HG03460 (cell line): ENCODE results near the gene ROS1.
"Not testable (repeated sequence)": the region's sequence is repeated elsewhere in the genome, so short reads cannot be mapped to it uniquely, and the experiment has no call there.

Experiments
- ATAC-seq: cut with Tn5 transposase; IDR thresholded peaks from one replicate; pipeline ENCODE4 v1.9.1; 2021; ENCODE audit not compliant: unreplicated experiment

Gene ROS1

GRCh38 chr6:117384659-117385058 is 41.1 kb downstream of the ROS1 start:
- ATAC-seq: no peak

DNA sequence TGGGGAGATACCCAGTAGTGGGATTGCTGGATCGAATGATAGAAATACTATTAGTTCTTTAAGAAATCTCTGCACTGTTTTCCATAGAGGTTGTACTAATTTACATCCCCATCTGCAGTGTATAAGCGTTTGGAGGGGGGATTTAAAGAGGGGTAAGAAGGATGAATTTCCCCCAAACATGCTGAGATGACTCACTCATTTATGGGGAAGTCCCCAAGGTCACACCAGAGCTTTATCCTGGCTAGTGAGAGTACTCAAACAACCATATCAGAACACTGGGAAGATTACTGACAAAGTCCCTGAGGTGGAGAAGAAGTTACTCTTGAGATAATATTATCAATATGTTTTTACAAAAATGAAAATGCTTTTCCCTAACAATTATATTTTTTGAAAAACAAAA is 44.0 kb downstream of the ROS1 start:
- ATAC-seq: no peak

DNA sequence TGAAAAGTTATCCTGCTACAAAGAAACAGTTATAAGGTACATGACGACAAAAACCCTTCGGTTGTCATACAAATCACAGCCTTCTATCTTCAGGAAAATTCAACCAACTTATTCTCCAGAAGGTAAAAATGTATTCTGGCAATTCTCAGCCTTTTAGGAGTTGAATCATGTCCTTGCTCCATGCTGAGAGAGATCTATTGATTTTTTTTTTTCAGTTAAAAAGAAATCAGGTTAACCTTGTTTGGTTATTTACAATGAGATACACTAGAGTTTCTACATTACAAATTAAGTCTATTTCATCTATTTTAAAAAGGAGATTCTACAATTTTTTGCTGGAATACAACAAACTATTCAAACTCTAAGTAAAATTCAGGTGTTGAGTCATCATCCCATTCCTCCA is 45.4 kb downstream of the ROS1 start:
- ATAC-seq: no peak

DNA sequence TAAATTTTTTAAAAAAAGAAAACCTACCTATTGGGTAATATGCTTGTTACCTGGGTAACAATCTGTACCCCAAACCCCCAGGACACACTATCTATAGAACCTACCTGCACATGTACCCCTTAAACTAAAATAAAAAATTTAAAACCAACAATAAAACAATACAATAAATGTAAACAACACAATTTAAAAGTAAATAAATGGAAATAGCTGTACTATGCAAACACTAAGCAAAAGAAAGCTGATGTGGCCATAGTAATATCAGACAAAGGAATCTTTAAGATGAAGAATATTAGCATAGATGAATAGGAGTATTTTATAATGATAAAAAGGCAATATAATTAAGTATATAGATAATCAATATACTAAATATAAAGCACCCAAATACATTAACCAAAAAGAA is 50.3 kb downstream of the ROS1 start:
- ATAC-seq: no peak

GRCh38 chr6:117373211-117373813 is 52.4 kb downstream of the ROS1 start:
- no peak for ATAC-seq

DNA sequence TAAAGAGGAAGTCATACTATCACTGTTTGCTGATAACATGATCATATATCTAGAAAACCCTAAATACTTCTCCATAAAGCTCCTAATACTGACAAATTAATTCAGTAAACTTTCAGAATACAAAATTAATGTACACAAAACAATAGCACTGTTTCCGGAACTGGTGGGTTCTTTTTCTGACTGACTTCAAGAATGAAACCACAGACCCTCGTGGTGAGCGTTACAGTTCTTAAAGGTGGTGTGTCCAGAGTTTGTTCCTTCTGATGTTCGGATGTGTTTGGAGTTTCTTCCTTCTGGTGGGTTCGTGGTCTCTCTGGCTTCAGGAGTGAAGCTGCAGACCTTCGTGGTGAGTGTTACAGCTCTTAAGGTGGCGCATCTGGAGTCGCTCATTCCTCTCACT is 53.5 kb downstream of the ROS1 start:
- ATAC-seq: not testable (repeated sequence)

DNA sequence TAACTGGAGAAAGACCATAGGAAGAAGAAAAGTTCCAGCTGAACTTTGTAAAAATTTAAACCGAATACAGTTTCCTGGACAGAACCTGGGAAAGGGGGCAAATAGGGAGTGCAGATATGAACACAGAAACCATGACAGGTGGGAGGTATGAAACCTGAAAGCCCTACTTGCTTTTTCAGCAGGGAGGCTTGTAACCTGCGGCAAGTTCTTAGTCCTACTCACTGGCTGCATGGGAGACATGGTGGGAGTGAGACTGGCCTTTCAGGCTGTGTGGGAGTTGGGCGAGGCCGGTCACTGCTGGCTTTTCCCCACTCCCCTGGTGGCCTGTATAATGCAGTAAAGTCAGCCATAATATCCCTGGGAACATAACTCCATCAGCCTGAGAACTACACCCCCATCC is 54.2 kb downstream of the ROS1 start:
- no peak for ATAC-seq

DNA sequence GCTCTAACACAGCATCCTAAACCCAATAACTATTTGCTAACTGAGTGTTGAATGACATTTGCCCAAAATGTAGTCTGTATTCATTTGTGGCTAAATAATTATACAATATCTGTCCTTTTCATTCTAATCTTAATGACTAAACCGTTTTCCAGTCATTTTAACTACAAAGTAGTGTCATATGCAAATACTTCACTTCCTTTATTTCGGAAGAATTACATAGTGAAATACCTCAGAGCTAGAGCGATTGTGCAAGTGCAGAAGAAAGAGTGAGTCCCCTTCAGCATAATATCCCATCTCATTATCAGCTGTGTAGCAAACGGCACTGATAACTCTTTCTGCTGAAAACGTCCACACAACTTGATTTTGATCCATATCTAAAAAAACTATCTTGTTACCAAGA is 66.2 kb downstream of the ROS1 start:
- ATAC-seq: no peak

DNA sequence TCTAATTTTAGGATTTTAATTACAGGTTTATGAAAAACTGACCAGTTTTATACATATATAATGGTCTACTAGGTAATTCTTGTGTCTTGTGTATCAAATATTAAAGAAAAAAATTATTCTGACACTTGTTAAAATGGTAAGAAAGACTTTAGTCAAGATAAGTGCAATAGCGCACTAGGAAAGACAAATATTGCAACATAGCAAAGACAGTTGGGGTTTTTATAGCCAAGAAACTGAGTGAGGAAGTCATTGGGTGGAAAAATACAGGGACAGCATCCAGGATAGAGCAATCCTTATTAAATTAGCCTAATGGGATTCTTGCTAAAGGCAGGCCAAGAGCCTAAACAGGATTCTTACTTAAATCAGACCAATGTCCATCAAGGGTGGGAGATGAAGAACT is 71.1 kb downstream of the ROS1 start:
- ATAC-seq: no peak

DNA sequence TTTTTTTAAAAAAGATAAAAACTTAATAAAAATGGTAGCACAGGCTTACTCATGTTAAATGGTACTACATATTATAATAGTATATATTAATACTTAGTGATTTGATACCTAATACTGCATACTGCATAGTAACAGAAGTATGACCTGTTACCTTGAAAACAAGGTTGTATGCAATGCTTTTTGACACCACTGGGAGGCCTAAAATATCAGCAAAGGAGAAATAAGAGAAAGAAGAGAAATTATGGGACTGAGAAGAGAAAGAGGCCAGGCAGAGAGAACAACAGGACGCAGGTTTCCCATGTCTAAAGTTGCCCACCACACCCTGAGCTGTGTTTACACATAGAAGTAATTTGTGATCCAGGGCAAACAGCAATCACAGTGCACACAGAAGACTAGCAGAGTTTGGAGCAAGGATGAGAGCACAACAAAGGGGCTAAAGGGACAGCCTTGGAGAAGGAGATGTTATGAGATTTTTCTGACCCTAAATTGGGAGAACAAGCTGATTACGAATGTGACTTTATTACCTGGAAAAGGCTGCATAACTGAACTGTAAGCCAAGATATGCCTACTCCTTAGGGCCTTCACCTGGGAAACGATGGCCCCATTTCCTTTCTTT is 73.2 kb downstream of the ROS1 start:
- ATAC-seq: no peak

- no peak for ATAC-seq
These were observed 74.2 kb downstream of the ROS1 start for GRCh38 chr6:117351521-117351920.

GRCh38 chr6:117346142-117346930 is 79.4 kb downstream of the ROS1 start:
- no peak for ATAC-seq

DNA sequence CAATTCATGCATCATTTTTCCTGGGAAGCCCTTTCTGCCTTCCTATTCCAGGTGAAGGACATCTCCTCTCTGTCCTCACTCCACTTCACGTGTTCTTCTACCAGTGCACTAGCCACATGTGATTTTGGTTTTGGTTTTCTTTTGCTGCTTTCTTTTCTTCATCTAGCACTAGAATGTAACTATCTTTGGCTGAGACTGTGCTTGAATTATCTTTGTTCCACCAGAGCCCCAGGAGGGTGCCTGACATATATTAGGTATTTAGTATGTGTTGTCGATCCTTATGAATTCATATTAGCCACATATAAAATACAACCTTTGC is 80.5 kb downstream of the ROS1 start:
- no peak for ATAC-seq

DNA sequence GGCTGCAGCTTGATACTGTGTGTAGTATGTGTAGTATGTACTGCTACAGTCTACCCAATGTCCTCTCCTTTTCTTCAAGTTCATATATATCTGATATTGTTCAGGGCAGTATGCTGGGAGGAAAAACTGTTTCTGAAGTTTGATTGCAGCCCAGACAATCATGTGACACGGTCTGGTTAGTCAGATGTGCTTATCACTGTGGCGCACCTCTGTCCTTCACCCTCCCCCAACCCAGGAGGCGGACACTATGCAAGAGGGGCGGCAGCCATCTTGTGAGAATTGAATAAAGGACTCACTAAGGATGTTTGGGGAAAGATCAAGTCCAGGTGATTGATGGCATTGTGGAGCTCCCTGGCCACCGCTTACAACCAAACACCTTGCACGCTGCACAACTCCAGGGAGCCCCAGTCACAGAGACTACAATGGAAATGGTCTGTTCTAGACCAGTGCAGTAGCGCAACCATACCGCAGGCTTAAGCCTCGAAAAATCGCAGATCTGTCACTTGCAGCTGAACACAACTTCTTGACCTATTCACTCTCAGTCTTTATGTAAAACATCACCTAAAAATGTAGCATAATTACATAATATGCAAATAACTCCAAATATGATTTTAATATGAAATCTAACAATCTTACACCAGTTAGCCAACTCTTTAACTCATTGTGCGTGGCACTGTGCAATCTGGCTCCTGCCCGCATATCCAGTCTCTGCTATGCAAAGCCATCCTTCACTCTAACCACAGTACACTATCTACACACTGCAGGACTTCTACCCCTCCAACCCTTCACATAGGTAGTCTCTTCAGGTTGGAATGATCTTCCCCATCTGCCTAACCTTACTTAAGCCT is 81.1 kb downstream of the ROS1 start:
- no peak for ATAC-seq

GRCh38 chr6:117338567-117338966 is 87.2 kb downstream of the ROS1 start:
- ATAC-seq: no peak

GRCh38 chr6:117329926-117330325 is 95.8 kb downstream of the ROS1 start:
- ATAC-seq: no peak

- ATAC-seq: no peak
These were observed 97.2 kb downstream of the ROS1 start for GRCh38 chr6:117328500-117328899.

GRCh38 chr6:117328005-117328389 is 97.7 kb downstream of the ROS1 start:
- no peak for ATAC-seq

DNA sequence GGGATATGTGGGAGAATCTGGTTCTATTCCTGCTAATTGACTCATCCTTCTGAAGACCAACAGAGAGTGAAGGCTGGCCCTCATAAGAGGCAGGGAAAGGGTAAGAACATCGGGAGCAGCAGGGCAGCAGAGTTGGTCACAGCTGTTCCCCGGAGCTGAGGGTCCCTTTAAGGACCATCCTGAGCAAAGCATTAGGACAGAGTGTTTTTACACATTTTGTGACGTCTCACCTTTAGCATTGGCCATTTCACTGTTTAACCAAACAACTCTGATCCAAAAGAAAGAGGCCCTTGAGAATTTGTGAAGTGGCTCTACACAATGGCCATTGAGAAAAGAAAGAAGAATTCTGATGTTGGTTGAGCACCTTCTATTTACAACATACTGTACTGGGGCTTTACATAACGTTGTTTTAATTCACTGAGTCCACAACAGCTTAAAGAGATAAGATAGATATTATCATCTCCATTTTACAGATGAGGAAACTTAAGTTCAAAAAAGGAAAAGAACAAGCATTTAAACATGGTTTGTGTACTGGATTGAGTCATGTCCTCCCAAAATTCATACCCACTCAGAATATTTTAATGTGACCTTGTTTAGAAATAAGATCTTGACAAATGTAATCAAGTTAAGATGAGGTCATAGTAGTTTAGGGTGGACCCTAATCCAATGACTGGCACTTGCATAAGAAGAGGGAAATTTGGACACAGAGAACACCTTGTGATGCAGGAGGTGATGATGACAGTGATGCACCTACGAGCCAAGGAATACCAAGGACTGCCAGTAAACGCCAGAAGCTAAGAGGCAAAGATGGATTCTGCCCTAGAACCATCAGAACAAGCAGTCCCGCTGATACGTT is 98.4 kb downstream of the ROS1 start:
- no peak for ATAC-seq

DNA sequence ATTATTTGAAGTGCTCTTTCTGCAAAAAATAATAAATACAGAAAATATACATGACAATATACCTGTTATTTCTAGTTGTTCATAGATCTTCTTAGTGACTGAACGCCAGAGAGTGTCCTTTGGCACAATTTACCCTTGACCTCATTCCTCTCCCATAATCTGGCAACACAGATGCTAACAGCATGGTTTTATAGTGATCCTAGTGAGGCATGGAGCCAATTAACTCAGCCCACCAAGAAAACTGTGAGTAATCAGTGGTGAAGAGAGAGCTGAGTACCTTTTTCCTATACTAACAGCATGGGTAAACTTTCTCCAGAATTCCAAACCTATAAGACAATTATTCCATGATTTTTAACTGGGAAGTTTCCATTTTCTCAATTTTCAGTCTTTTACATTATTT is 99.3 kb downstream of the ROS1 start:
- ATAC-seq: no peak

DNA sequence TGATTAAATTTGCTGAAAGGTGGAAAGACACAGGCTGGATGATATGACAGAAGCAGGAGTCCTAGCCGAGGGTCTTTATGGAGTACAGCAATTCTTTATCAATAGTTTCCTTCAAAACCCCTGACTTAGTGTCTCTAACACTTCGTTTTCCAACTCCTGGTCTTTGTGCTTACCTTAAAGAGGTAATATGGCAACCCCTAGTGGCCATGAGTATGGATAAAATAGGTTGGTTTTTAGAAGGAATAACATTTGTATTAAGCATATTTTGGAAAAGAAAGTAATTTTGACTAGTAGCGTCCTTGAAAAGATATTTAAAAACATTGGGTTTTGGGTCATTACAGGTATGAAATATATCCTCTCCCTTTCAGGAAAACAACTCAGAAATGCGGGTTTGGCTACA is 108.5 kb downstream of the ROS1 start:
- no peak for ATAC-seq
